Measurements from ENCODE around the gene AKT3. TPM values are rescaled to one million over a fixed set of nuclear protein-coding genes. Genes with fewer than 3 reads are reported as not detected.

The AKT3 gene
- total RNA-seq, 4 donors from 2014 or later = 2.0 to 32.2 (median 9.3) TPM

DNA sequence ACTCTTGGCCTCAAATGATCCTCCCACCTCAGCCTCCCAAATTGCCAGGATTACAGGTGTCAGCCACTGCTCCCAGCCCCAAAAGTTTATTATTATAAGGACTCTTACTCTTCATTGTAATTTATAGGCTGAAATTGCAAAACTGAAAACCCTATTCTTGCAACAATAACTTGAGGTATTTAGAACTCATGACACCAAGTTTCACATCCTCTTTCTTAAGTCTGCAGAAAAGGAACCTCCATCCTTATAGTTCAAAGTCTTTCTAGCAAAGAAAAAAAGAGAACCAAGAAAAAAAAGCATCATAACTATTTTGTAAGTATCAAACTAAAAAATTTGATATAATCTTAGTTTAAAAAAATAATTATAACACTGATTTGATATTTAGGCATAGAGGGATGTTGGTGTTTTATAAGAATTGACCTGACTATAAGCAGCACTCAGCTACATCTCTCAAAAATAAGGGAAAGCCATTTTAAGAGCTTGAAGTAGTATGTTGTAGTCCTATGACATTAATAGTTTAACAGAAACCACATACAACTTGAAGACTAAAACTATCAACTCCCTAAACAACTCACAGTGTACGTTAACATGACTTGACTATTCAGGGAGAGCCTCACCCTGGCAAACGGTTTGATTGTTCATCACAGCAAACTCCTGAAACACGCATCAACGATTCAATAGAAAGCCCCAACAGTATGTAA lies 122.4 kb downstream of the AKT3 start:
- intact Hi-C loops (cut with DNase I) = no loop called here
- WGBS, 2 donors = 76 to 80% methylated on average over 4 of the region's 4 CpGs
- TF ChIP-seq POLR2A (IDR thresholded peaks at IDR 0.05) = no peak
- TF ChIP-seq, protein P1, sequence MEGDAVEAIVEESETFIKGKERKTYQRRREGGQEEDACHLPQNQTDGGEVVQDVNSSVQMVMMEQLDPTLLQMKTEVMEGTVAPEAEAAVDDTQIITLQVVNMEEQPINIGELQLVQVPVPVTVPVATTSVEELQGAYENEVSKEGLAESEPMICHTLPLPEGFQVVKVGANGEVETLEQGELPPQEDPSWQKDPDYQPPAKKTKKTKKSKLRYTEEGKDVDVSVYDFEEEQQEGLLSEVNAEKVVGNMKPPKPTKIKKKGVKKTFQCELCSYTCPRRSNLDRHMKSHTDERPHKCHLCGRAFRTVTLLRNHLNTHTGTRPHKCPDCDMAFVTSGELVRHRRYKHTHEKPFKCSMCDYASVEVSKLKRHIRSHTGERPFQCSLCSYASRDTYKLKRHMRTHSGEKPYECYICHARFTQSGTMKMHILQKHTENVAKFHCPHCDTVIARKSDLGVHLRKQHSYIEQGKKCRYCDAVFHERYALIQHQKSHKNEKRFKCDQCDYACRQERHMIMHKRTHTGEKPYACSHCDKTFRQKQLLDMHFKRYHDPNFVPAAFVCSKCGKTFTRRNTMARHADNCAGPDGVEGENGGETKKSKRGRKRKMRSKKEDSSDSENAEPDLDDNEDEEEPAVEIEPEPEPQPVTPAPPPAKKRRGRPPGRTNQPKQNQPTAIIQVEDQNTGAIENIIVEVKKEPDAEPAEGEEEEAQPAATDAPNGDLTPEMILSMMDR (IDR thresholded peaks at IDR 0.05) = no peak
- Histone ChIP-seq H3K36me3 (no peaks in the 10 kb centered on the region), H3K27ac (peak overlapping the region in 1 of 4 donors; percentile 46), H3K27me3 (no peaks in the 10 kb centered on the region), H3K4me3 (no peak overlapping the region), H3K4me1 (peaks cover 9 to 21% (median 20%) of the 10 kb centered on the region in 3 donors), H3K9me3 (no peaks in the 10 kb centered on the region)
- DNase-seq = no peak

DNA sequence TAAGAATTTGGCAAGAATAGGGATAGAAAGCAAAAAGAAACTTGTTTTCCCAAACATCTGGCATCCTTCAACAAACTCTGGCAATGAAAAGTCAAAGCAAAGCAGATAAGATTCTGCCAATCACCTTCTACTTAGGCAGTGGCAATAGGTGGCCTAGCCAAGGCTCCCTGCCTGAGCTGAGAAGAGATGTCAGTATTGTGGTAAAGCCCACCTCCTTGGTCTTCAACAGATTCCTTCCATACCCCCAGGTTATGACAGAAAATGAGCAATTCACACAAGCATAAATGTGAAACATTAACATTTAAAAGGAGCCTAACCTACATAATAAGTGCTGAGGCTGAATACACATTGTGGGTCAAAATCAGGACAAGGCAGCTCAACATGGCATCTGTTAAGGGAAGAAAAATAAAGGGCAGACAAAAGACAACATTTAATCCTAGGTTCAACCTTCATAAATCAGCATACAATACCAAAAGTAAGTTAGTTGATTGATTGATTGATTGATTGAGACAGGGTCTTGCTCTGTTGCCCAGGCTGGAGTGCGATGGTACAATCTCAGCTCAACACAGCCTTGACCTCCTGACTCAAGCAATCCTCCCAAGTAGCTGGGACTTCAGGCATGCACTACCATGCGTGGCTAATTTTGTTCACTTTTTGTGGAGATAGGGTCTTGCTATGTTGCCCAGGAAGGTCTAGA lies 123.1 kb downstream of the AKT3 start:
- no peak for DNase-seq
- Histone ChIP-seq H3K36me3 (no peaks in the 10 kb centered on the region), H3K4me3 (no peak overlapping the region), H3K9me3 (no peaks in the 10 kb centered on the region), H3K4me1 (peaks cover 9 to 19% (median 18%) of the 10 kb centered on the region in 3 donors), H3K27me3 (no peaks in the 10 kb centered on the region), H3K27ac (peak overlapping the region in 1 of 4 donors; percentile 46)
- TF ChIP-seq, protein P1 (IDR thresholded peaks at IDR 0.05) = no peak
- no peak for TF ChIP-seq POLR2A (IDR thresholded peaks at IDR 0.05)
- intact Hi-C loops (cut with DNase I) = no loop called here
- 91 to 92% methylated on average over 1 to 2 of the region's 2 CpGs for WGBS, 2 donors

DNA sequence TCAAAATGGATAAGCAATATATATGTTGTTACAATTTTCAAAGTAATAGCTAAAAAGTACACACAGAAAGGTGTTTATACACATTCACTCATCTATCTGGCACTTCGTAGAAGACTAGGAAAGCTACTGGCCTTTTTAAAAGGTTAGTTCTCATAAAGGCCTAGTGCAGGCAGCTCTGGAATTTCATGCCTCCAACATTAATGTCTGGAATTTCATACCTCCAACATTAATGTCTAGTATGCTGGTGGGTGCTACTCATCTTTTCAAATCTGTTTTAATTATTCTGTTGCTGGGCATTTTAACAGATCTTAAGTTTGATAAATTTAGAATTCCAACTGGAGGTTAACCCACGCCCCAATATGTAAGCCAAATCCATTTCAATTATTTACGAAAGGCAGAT lies 124.2 kb downstream of the AKT3 start:
- 87 to 93% methylated on average over 3 of the region's 3 CpGs for WGBS, 2 donors
- Histone ChIP-seq H3K27ac (no peak overlapping the region), H3K27me3 (no peaks in the 10 kb centered on the region), H3K4me1 (peaks cover 5 to 9% (median 8%) of the 10 kb centered on the region in 3 donors), H3K9me3 (no peaks in the 10 kb centered on the region), H3K4me3 (no peak overlapping the region), H3K36me3 (no peaks in the 10 kb centered on the region)
- intact Hi-C loops (cut with DNase I) = no loop called here
- TF ChIP-seq POLR2A (IDR thresholded peaks at IDR 0.05) = no peak
- TF ChIP-seq, protein P1 (IDR thresholded peaks at IDR 0.05) = no peak
- no peak for DNase-seq

DNA sequence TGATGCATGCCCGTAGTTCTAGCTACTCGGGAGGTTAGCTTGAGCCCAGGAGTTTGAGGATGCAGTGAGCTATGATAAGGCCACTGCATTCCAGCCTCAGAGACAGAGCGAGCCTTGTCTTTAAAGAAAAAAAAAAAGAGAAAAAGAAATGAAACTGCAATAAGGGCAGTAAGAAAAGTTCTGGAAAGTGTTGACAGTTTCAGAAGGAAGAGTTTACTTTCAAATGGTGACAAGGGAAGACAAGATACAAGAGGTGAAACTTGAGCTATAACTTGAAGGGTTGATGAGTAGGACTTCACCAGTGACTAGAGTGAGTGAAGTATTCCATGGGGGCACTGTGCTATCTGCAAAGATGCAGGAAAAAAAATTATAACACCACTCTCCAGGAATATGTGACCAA lies 125.0 kb downstream of the AKT3 start:
- Histone ChIP-seq H3K4me3 (no peak overlapping the region), H3K9me3 (no peaks in the 10 kb centered on the region), H3K36me3 (no peaks in the 10 kb centered on the region), H3K27me3 (no peaks in the 10 kb centered on the region), H3K27ac (no peak overlapping the region), H3K4me1 (peaks cover 0 to 1% (median under 1%) of the 10 kb centered on the region in 3 donors)
- no peak for DNase-seq
- TF ChIP-seq POLR2A (IDR thresholded peaks at IDR 0.05) = no peak
- TF ChIP-seq, protein P1 (IDR thresholded peaks at IDR 0.05) = no peak
- intact Hi-C loops (cut with DNase I) = no loop called here
- WGBS, 2 donors = 77 to 82% methylated on average over 3 of the region's 3 CpGs

DNA sequence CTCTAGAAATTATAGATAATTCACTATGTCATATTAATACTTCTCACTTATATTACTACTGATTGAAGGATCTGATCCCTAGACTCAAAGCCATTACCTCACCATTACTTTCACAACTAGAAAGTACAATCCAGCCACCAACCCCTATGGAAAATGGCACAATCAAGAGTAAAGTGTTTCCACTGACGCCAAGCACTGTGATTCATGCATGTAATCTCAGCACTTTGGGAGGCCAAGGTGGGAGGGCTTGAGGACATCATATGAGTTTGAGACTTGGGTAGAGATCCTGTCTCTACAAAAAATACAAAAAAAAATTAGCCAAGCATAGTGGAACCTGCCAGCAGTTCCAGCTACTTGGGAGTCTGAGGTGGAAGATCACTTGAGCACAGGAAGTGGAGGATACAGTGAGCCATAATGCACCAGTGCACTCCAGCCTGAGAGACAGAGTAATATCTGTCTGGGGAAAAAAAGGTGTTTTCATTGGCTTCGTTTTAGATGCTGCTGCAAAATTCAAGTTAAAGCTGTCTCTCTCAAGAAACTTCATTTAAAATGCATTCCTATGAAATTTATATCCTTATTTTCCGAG lies 126.5 kb downstream of the AKT3 start:
- DNase-seq = no peak
- intact Hi-C loops (cut with DNase I) = no loop called here
- no peaks in the 10 kb centered on the region for H3K4me1 ChIP-seq
- no peak overlapping the region for H3K4me3 ChIP-seq
- no peak overlapping the region for H3K27ac ChIP-seq
- no peak for TF ChIP-seq POLR2A (IDR thresholded peaks at IDR 0.05)
- TF ChIP-seq, protein P1 (IDR thresholded peaks at IDR 0.05) = no peak
- H3K27me3 ChIP-seq = no peaks in the 10 kb centered on the region
- 77 to 78% methylated on average over 3 of the region's 3 CpGs for WGBS, 2 donors
- no peaks in the 10 kb centered on the region for H3K9me3 ChIP-seq
- H3K36me3 ChIP-seq = no peaks in the 10 kb centered on the region

Data from esophagus squamous epithelium (tissue), 5 donors.